Vagina (tissue), 2 donors: ENCODE measurements around the gene TMEM164.

Source experiments
- POLR2A ChIP-seq, 2 donors: fragments of 450-650 bp; IDR thresholded peaks; one replicate each; pipeline ENCODE4 v1.6.1; 2017; ENCODE audit warnings: antibody characterized with exemption in 2 of 2, mild to moderate bottlenecking in 2 of 2, moderate library complexity in 2 of 2
- POLR2AphosphoS5 ChIP-seq, 2 donors: sonication (generic); formaldehyde crosslinking; IDR thresholded peaks; one replicate each; pipeline ENCODE4 v1.9.0; 2017; ENCODE audit warnings: antibody characterized with exemption in 2 of 2, mild to moderate bottlenecking in 2 of 2, low read depth in 1 of 2; ENCODE audit not compliant: insufficient read depth in 1 of 2
- TF ChIP-seq, protein P1 (sequence below), 3 experiments: fragments of 450-650 bp in 2 of 3; fragments of 200-600 bp in 1 of 3; sonication (generic) in 1 of 3; IDR thresholded peaks; one replicate each; pipeline ENCODE4 v1.5.1; 2017 to 2019; ENCODE audit warnings: antibody characterized with exemption in 3 of 3, mild to moderate bottlenecking in 2 of 3, moderate library complexity in 2 of 3

DNA sequence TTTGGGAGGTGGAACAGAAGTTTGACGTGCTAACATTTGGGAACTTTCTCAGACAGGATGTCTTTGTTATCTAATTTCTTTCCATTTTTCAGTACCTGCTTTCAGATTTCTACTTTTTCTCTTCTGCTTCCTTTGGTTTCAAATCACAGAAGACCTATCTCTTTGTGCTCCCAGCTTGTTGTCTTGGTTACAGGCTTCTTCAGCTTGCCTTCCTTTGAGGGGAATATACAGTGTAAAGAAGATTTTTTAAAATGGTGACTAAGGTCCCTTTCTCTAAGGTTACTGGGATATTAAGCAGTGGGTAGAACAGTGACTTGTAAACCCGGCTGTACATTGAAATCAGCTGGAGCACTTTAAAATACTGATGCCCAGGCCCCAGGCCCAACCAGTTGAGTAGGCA, 48.0 kb downstream of the TMEM164 start:
- TF ChIP-seq, protein P1, sequence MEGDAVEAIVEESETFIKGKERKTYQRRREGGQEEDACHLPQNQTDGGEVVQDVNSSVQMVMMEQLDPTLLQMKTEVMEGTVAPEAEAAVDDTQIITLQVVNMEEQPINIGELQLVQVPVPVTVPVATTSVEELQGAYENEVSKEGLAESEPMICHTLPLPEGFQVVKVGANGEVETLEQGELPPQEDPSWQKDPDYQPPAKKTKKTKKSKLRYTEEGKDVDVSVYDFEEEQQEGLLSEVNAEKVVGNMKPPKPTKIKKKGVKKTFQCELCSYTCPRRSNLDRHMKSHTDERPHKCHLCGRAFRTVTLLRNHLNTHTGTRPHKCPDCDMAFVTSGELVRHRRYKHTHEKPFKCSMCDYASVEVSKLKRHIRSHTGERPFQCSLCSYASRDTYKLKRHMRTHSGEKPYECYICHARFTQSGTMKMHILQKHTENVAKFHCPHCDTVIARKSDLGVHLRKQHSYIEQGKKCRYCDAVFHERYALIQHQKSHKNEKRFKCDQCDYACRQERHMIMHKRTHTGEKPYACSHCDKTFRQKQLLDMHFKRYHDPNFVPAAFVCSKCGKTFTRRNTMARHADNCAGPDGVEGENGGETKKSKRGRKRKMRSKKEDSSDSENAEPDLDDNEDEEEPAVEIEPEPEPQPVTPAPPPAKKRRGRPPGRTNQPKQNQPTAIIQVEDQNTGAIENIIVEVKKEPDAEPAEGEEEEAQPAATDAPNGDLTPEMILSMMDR (IDR thresholded peaks at IDR 0.05), result no peak
- TF ChIP-seq POLR2A (IDR thresholded peaks at IDR 0.05) (no peak), POLR2AphosphoS5 (IDR thresholded peaks at IDR 0.05; ENCODE audit: insufficient read depth in 1 of 2, low read depth in 1 of 2) (no peak)
